Measurements from ENCODE around the gene ADAMTS16.

The ADAMTS16 gene

DNA sequence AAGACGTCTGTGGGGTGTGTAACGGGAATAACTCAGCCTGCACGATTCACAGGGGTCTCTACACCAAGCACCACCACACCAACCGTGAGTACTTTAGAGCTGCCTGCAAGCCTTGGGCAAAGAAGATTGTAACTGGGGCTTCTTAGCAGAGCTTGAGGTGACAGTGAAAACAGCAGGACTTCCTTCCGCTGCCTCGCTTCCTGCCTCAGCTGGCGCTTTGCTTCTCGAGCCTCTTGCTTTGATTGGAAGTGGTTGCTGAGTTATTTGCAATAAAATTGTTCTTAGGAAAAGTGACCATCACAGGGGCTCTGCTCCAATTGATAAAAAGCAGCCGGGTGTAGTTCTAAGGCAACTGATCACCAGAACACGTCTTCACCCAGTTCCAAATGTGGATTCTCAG, 99.1 kb downstream of the ADAMTS16 start:
- DNase-seq (ENCODE audit: low read depth in 2 of 2): no peak

DNA sequence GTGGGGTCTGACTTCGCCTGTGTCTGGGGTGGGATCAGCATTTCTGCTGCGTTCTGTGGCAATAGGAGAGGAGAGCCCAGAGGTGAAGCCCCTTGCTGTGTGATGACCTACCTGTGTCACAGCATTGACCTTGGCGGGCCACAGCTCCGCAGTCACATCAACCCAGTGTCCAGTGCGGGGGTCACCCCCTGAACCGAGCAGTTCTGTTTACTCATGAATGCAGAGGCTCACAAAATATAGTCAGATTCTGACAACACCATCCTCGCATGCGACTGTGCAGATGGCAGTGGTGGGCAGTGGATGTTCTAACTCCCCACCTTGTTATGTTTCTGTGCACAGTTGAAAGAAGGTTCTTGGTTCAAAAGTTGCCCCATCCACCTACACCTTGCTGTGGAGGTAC, 100.1 kb downstream of the ADAMTS16 start:
- DNase-seq (ENCODE audit: low read depth in 2 of 2): no peak

DNA sequence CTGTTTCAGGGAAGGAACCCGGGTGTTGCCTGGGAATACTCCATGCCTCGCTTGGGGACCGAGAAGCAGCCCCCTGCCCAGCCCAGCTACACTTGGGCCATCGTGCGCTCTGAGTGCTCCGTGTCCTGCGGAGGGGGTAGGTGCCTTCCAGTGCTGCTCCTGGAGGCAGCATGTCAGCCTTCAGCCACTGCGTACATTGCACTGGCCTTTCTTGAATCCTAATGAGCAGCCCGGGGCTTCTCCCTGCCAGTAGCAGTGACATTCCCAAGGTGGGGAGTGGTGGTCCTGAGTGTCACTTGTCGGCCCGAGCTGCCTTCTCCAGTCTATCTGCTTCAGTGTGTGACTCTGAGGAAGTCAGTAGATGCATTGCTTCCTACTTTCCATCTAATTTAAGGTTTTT, 101.9 kb downstream of the ADAMTS16 start:
- no peak for DNase-seq (ENCODE audit: low read depth in 2 of 2)

DNA sequence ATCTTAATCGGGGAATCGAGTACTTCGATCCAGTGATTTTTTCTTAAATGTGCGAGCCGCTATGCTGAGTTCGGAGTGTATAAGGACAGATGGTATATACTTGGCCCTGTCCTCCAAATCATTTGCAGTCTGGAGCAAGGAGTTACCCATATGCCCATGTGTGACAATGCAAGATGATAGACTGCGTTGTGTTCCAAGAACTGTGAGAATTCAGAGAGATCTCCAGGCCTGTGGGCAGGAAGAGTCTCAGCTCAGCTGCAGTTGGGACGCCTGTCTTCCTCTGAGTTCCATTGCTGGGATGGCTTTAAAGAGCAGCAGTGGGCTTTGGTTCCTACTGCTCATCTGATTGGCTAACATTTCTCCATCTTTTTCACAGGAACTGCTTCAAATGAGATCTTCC, 106.6 kb downstream of the ADAMTS16 start:
- no peak for DNase-seq (ENCODE audit: low read depth in 2 of 2)

DNA sequence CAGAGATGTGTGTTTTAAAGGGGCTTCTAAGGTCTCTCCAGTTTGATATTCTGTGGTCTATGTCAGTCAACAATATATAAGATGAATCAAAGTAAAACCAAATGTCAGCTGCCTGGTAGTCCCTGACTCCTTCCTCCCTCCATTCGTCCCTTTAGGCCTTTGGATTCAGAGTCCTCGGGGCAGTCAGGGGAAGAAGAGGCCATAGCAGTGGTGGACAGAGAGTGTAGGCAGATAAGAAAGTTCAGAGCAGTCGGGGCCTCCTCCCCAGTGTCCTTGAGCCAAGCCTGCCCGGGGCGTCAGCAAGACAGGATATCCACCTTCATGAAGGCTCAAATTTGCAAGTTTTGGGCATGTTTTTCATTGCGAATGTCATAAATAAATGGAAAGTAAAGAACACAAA, 110.6 kb downstream of the ADAMTS16 start:
- DNase-seq (ENCODE audit: low read depth in 2 of 2): no peak

DNA sequence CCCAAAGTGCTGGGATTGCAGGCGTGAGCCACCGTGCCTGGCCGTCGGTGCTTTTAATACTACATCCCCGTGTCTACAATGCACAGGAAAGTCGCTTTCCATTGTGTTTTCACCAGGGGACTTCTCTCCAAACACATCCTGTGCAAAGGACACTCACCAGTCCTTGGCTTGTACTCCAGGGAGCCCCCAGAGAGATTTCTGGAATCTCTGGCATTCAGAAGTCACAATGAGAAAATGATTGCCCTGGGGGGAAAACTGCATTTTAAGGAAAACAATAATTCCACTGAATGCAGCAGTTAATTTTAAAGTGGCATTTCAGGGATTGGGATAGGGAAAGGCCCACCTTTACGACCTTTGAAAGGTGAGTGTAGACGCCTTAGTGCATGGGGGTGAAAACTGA, 112.0 kb downstream of the ADAMTS16 start:
- DNase-seq (ENCODE audit: low read depth in 2 of 2): no peak

DNA sequence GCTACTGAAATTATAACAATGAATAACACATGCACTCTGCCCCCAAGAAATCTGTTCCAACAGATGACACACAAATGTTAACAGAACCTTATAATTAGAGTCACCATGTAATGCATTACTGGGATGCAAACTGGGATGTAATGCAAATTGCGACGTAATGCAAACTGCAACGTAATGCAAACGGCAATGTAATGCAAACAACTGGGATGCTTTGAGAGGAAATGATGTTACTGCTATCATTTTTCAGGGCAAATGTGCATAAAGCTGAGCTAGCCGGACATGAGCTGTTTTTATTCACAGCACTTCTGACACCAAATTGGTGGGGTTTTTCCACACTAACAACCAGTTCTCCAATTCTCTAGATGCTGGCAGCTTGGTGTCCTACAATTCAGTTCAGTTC, 117.2 kb downstream of the ADAMTS16 start:
- no peak for DNase-seq (ENCODE audit: low read depth in 2 of 2)

DNA sequence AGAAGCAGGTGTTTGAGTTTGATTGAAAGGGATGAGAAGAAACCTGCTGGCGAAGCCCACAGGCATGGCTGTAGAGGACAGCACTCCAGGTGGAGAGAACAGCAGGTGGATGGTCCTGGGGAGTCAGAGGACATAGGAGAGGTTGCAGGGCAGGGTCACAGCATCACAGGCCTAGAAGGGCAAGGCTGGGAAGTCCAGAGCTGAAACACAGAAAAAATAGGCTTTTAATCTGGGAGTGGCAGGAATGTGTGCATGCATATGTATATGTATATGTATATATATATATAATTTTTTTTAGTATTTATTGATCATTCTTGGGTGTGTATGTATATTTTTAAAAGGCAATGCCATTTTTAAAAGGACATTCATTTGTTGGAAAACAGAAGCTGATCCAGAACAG, 118.4 kb downstream of the ADAMTS16 start:
- no peak for DNase-seq (ENCODE audit: low read depth in 2 of 2)

DNA sequence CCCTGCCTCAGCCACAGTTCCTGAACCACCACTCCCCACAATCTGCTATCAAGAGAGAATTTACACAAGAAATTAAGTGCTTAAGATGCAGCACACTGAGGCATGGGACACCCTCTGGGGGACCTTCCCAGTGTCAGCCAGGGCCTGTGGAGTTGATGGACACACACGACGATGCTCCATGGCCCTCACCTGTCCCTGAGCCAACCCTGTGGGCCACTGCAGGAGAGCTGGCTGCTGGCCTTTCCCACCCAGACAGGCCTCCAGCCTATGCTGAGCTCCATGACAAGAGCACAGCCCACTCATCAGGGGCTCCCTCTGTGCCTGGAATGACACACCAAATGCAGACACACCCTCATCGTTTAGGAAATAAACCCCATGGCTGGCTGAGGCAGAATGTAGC, 124.6 kb downstream of the ADAMTS16 start:
- DNase-seq (ENCODE audit: low read depth in 2 of 2): no peak

DNA sequence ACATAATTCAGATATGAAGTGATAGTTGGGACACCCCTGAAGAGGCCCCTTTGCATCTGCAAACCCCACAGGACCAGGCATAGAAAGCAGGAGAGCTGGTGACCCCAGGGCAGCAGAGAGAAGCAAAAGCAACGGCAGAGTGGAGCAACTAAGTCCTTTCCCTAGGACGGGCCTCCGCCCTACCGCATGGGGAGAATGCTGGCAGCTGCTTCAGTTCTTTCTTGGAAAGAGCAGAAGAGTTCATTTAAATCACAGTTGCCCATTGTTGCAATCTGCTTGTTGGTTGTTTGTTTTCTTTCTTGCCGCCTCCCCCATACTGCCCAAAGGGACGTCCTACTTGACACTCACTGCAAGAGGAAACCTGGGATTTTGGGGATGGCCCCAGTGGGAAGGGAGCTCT, 126.2 kb downstream of the ADAMTS16 start:
- DNase-seq (ENCODE audit: low read depth in 2 of 2): no peak

DNA sequence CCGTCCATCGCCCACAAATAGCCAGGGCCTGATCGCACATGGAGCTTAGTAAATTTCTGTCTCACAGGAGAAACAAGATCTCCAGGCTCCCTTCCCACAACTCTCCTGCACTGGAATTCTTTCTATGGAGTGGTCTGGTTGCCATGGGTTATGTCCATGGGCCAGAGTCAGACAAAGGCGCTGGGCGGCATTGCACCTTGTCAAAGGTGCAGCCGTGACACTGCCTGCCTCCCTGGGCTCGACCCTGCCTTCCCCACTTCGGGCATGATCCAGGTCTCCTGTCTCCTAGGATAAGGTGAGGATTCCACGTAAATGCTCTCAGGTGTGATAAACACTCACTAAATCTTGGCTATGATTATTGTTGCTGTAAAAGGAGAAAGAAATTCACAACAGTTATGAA, 130.0 kb downstream of the ADAMTS16 start:
- DNase-seq (ENCODE audit: low read depth in 2 of 2): no peak

DNA sequence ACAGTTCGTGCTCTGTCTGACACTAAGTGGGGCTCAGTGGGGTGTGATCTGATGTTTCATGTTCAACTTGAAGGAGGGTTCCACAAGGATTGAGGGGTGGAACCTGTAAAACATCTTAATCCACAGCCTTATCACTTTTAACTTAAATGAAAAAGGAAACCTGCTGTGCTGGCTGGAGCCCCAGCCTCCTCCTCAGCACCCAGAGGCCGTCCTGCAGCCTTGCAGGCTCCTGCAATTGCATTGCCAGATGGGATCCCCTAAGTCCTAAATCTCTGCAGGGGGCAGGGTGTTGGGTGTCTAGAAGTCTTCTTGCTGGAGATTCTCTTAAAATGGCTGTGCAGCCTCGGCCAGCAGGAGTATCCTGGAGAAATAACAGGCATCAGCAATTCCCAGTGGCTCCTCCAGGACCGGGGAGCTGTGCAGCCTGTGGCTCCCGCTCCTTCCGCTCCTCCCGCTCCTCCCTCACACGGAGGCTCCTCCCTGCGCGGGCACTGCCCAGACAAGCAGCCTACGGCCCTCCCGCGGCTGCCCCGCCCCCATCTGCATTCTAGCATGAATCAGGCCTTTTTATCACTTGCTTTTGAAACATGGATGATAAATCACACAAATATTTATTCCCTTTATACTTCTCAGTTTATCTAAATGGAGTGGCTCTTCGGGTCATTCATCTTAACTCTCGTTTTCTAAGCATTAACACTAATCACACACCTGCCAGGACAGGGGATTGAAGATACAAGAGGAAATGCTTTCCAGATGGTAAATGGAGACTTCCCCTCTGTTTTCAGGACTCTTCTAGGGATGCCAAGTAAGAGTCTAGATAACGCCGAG, 131.0 kb downstream of the ADAMTS16 start:
- DNase-seq (ENCODE audit: low read depth in 2 of 2): no peak

DNA sequence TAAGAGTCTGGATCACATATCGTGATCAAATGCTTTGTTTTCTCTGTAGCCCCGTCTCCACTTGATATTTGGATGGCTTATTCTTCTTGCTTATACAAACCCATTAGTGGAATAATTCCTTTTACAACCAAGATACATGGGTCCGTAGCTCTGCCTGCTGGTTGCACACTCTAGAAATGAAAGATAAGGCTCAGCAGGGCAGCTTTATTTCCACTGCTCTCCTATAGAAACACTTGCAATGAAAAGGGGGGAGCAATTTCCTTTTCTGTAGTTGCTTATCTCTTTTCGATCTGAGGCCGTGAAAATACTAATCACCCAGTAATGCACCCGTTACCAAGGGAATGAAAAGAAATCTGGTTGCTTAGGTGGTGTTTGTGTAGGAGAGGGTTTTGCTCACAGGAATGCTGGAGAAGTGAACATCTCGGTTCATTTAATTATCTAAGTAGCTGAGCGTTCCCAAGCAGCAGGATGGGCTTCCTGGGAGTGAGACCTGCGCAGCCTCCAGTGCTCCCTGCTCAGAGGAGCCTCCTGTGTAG, 131.7 kb downstream of the ADAMTS16 start:
- DNase-seq (ENCODE audit: low read depth in 2 of 2): no peak

DNA sequence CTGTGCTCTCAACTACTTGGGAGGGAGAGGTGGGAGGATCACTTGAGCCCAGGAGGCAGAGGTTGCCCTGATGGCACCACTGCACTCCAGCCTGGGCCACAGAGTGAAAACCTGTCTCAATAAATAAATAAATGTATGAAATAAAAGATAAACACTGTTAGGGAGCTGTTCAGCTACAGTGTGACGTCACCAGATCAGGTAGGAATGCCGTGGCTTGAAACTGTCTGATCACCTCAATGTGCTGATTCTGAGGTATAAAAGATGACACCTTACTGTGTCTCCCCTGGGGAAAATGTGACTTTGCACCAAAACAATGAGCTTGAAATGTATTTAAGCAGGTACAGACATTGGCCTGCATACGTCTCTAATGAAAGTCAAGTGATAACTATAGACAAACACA, 133.3 kb downstream of the ADAMTS16 start:
- DNase-seq (ENCODE audit: low read depth in 2 of 2): no peak

DNA sequence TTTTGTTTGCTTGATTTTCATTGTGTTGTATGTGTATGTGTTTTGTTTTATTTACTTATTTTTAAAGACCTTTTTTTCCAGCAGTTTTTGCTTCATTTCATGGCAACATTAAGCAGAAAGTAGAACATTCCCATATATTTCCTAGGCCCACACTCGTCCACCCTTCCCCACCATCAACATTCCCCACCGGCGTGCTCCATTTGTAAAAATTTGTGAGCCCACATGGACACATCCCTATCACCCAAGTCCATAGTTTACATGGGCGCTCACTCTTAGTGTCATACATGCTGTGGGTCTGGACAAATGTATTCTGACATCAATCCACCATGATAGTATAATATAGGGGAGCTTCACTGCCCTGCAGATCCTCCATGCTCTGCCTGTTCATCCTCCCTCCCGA, 133.8 kb downstream of the ADAMTS16 start:
- DNase-seq (ENCODE audit: low read depth in 2 of 2): no peak

DNA sequence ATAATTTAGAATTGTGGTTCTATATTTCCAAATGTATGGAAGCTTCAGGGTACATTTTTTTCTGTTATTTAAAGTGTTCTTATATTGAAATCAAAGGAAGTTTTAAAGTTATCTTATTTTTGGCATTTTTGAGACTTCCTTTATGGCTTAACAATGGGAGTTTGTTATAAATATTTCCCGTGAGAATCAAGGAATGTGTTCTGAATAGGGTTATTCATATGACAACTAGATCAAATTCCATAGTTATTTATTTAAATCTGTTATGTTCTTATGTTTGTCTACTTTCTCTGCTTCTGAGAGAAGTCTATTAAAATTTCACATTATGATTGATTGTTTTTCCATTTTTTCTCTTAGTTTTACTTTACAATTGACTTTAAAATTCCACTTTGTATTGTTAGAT, 135.1 kb downstream of the ADAMTS16 start:
- DNase-seq (ENCODE audit: low read depth in 2 of 2): no peak

DNA sequence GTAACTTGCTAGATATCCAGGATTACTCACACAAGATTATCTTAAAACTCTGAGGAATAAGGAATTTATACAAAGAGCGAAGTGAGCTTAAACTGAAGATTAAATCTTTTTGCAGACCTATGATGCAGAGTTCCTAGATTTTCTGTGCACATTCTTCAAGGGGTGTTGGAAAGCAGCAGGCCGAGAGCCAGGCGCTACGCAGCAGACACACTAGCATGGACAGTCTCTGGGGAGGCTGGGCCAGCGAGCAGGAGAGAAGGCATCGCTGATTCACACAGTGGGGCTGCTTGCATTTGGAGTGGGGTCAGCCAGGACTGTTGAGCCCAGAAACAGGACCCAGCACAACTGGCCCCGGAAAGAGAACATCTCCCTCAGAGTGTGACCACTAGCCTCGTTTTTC, 136.3 kb downstream of the ADAMTS16 start:
- no peak for DNase-seq (ENCODE audit: low read depth in 2 of 2)

DNA sequence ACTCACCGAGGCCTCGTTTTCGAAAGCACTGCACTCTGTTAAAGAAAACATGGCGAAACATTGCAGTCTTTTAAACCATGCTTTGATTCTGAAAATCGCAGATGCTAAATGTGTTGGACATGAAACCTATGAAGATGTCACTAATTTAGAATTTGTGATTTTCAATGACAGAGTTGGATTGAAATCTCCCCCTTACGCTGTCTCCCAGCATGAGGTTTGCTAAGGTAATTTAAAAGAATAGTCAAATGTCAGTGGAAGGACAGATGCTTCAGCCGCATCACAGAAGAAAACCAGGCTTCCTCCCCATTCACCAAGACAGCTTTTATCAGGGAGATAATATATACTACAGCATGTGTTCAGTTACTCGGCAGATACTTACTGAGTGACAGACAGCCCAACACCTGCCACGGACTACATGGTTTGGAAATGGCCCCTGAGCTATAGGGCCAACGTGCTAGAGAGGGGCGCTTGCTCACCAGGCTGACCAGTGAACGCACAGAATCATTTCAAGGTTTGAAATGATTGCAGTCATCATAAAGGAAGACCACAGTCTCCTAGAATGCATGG, 136.9 kb downstream of the ADAMTS16 start:
- no peak for DNase-seq (ENCODE audit: low read depth in 2 of 2)

DNA sequence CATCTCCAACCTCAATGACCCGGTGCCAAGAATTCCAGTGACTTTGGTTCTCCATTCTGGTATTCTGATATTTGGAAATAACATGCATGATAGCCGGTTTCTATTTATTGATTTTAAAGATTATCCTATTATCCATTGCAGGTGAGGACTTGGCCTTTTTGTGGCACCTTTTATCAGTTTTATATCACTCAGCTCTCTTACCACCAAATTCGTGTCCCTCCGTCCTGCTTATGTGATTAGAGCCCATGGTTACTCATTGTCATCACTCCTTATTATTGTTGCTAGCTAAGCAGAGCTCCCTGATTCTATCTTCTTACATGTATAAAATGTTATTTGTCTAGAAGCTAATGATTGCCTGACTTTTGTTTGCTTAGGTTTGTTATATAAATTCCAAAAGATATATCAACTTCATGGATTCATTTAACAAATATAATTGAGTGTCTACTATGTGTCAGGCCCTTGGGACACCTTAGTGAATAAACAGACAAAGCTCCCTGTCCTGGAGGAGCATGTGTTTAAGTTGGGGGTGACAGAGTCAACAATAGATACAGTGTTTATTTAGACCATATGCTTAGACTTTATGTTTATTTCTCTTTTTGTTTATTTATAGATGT, 138.2 kb downstream of the ADAMTS16 start:
- DNase-seq (ENCODE audit: low read depth in 2 of 2): no peak

DNA sequence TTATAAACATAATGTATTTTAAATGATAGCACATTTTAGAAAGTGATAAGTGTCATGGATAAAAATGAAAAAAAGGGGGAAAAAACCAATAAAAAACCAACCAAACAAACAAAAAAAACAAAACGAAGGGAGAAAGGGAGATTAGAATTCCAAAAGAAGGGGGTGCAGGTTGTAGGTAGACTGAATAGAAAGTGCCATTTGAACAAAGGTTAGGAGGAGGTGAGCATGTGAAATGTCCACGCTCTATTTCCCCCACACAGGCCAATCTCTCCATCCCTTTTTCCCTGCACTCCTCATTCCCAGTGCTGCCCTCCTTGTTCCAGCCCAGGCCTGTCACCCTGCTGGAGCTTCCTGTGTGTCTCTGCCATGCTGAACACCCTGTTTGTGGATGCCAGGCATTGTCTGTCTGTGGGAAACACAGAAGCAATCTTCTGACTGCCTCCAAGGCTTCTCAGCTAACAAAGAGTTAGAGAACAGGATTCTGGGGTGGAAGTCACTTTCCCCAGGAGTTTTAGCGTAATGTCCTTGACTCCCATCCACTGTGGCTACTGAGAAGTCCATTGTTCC, 138.8 kb downstream of the ADAMTS16 start:
- DNase-seq (ENCODE audit: low read depth in 2 of 2): no peak

DNA sequence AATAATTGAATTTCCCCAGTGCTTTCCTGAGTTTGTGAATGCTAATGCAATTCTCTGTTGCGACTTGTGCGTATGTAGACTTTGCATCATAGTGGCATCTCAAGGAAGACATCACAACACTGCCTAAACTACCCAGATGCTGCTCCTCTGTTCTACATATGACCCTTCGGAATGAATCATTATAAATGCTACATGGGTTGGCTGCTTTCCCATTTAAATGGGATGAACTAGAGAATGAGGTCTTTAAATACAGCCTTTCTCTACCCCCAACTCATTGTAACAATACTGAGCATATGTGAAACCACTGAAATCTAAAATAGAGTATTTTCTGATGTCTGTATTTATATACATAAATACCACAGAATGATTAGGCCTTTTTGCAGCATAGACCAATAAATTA, 145.8 kb downstream of the ADAMTS16 start:
- no peak for DNase-seq (ENCODE audit: low read depth in 2 of 2)

DNA sequence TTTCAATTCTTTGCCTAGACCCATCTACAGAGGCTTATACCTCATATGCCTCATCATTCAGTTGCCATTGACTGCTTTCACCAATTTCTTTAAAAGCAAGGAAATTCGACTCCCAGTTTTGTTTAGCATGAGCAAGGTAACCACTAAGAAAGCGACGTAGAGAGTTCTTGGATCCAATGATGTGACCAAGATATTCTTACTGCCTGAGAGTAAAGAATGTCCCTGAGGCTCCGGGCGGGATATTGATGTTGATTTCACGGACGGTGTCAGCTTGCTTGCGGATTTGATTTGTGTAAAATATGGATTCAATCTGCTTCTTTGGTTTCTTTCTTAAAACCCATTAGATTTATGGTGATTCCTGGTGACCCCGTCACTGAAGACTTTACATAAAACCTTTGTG, 147.3 kb downstream of the ADAMTS16 start:
- no peak for DNase-seq (ENCODE audit: low read depth in 2 of 2)

DNA sequence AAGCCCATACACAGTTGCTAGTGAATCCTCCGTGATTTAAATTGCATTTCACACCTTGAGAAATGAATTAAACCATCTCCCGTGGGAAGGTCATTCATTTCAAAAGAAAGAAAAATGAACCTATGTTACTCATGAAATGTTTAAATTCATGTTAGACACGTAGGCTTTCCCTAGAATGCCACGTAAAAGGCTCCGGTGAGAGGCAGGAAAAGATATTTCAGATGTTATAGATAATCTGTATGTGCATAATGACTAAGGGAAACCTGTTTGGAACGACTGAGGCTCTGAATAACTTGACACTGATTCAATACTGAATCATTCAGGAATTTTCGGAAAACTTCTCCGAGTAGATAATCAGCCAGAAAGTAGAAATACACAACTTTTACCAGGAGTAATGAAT, 148.1 kb downstream of the ADAMTS16 start:
- DNase-seq (ENCODE audit: low read depth in 2 of 2): no peak

Data from stimulated activated CD4-positive, alpha-beta T cell treated with anti-CD3 and anti-CD28 coated beads, Interleukin-4, amount 100 ng/mL, for 48 hours (primary cell).